H1 (cell line): ENCODE measurements around the gene PRRG1. TPM values are rescaled to one million over a fixed set of nuclear protein-coding genes. Genes with fewer than 3 reads are reported as not detected.

ENCODE experiments used
- BACH1 ChIP-seq: IDR thresholded peaks from 2 replicates; pipeline ENCODE4 v1.6.1; 2012; ENCODE audit warnings: low read length, improper control_type of control experiment
- BCL11A ChIP-seq, 2 experiments: IDR thresholded peaks; one replicate each; pipeline ENCODE4 v1.6.1; 2011; ENCODE audit warnings: low read depth in 2 of 2, low read length in 2 of 2, mild to moderate bottlenecking in 2 of 2
- POU5F1 ChIP-seq: IDR thresholded peaks from 2 replicates; pipeline ENCODE4 v1.6.1; 2011; ENCODE audit warnings: low read depth, mild to moderate bottlenecking, low read length, moderate library complexity
- RAD21 ChIP-seq, 2 experiments: IDR thresholded peaks in 1 of 2; conservative IDR thresholded peaks in 1 of 2; 2 replicates each; pipeline ENCODE4 v1.6.1; 2011; ENCODE audit warnings: low read depth in 2 of 2, low read length in 2 of 2, improper control_type of control experiment in 1 of 2, inconsistent platforms in 1 of 2, mild to moderate bottlenecking in 1 of 2, moderate library complexity in 1 of 2
- RBBP5 ChIP-seq: IDR thresholded peaks from 2 replicates; pipeline ENCODE4 v1.7.1; 2012; ENCODE audit warnings: low read depth, mild to moderate bottlenecking, inconsistent platforms, low read length, moderate library complexity, borderline replicate concordance
- RFX5 ChIP-seq: IDR thresholded peaks from 2 replicates; pipeline ENCODE4 v1.6.1; 2011; ENCODE audit warnings: low read depth, low read length, improper control_type of control experiment, borderline replicate concordance
- polyA plus RNA-seq, 7 experiments: library from polyadenylated mRNA; depleted of rRNA in 3 of 7; stranded (reverse) in 5 of 7; unstranded in 2 of 7; fragments of >200 nt in 5 of 7; fragments of 200-250 nt in 2 of 7; gene quantifications; 1 replicate in 5 of 7; 2 replicates in 1 of 7; 4 replicates in 1 of 7; pipeline versions ENCODE4 v1.2.1 to v1.2.3, GENCODE V29; 2011 to 2013; ENCODE audit warnings: missing spikeins in 2 of 7, mixed read lengths in 2 of 7
- total RNA-seq: library from RNA; stranded (reverse); fragmentation: NEBNext Ultra II Directional; extraction: Animal tissue kit (Norgen Biotek cat#: 25700); gene quantifications from 2 replicates; pipeline ENCODE4 v1.2.1, GENCODE V29; 2021

The PRRG1 gene
- total and polyA plus RNA-seq, 2 of the 8 experiments (the other 6 are each of a cell fraction or from before 2014, with no cell fraction given): 10.2 to 10.5 TPM

DNA sequence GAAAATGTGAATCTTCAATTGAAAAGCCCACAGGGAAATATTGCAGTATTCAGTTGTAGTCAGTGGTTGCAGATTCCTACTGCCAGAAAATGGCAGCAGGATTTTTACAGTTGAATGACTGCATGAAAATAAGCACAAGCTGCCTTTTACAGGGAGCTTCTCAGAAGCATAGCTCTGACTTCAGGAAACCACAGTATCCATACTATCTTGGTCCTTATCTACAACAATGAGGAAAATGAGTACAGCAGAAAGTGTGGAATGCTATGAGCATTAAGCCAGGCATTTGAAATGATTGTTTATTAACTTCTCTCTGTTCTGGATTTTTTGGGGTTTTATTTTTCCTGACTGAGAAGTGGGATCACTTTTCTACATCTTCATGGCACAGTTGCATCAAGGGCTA, 34.6 kb upstream of the PRRG1 start (continued):
- TF ChIP-seq BACH1: no peak
- no peak for TF ChIP-seq POU5F1
- no peak for TF ChIP-seq RBBP5
- no peak for TF ChIP-seq RFX5
- TF ChIP-seq RAD21 (IDR thresholded peaks at IDR 0.05 in 1 of 2, conservative IDR thresholded peaks at IDR 0.05 in 1 of 2; ENCODE audit: low read depth in 2 of 2, low read length in 2 of 2): no peak
- no peak for TF ChIP-seq BCL11A (IDR thresholded peaks at IDR 0.05; ENCODE audit: low read depth in 2 of 2, low read length in 2 of 2)
